Measurements from ENCODE around the gene ACTR5. TPM values are rescaled to one million over a fixed set of nuclear protein-coding genes. Genes with fewer than 3 reads are reported as not detected.
A peak's percentile ranks its signal among the peaks of the same experiment; 100 is the strongest.

The ACTR5 gene
- total RNA-seq, 1 experiment from 2014 or later: 22.0 TPM

GRCh38 chr20:38764567-38765318 is 16.5 kb downstream of the ACTR5 start (continued):
- TF ChIP-seq CTCF (IDR thresholded peaks at IDR 0.05 in 2 of 3, conservative IDR thresholded peaks at IDR 0.05 in 1 of 3; ENCODE audit: borderline replicate concordance in 1 of 3, insufficient read depth in 1 of 3, low read depth in 2 of 3, low read length in 2 of 3) (no peak), ZFX (IDR thresholded peaks at IDR 0.05) (no peak), POLR2AphosphoS5 (IDR thresholded peaks at IDR 0.05; ENCODE audit: low read depth, low read length) (peak; percentile 51; the same call in 1 of the 2 replicates)

- no peak overlapping the region for H3K4me3 ChIP-seq (replicated peaks in 1 of 2; ENCODE audit: low read depth in 1 of 2, low read length in 2 of 2)
- H2AFZ ChIP-seq (ENCODE audit: low read depth, low read length, poor library complexity, severe bottlenecking): no peak overlapping the region
- intact Hi-C loops (cut with micrococcal nuclease): no loop called here
- no peak for ATAC-seq
- no peaks in the 10 kb centered on the region for H3K27me3 ChIP-seq (ENCODE audit: insufficient read depth, low read length)
- H3K9me3 ChIP-seq (ENCODE audit: control insufficient read depth in 1 of 2, insufficient read depth in 1 of 2, low read depth in 1 of 2, low read length in 2 of 2): no peaks in the 10 kb centered on the region
- H3K9me2 ChIP-seq (ENCODE audit: insufficient read depth): no peaks in the 10 kb centered on the region
- ChIA-PET RAD21 (ENCODE audit: low non-redundant PET in 1 of 2, low total read pairs in 2 of 2, uncharacterized antibody in 2 of 2, unreplicated experiment in 2 of 2) (no interaction called here), POLR2A (no interaction called here), CTCF (interaction anchor here (0.9 kb wide), 1 partner anchor 10 kb away, joined by 3 read pairs; no protein-coding TSS in a partner anchor)
- DNase-seq (ENCODE audit: low read depth, low spot score): no peak
- no peaks in the 10 kb centered on the region for H4K20me1 ChIP-seq (ENCODE audit: insufficient read depth)
- TF ChIP-seq MAX (IDR thresholded peaks at IDR 0.05) (no peak), CEBPB (IDR thresholded peaks at IDR 0.05; ENCODE audit: low read depth) (no peak), SP1 (IDR thresholded peaks at IDR 0.05; ENCODE audit: low read depth) (no peak), ZFX (IDR thresholded peaks at IDR 0.05) (no peak), REST (IDR thresholded peaks at IDR 0.05; ENCODE audit: low read depth) (no peak), POLR2A (IDR thresholded peaks at IDR 0.05; ENCODE audit: borderline replicate concordance, extremely low read depth, insufficient read depth, insufficient read length) (no peak), CTCF (IDR thresholded peaks at IDR 0.05 in 2 of 3, conservative IDR thresholded peaks at IDR 0.05 in 1 of 3; ENCODE audit: borderline replicate concordance in 1 of 3, insufficient read depth in 1 of 3, low read depth in 2 of 3, low read length in 2 of 3) (no peak), SIN3A (IDR thresholded peaks at IDR 0.05; ENCODE audit: low read depth) (no peak), EZH2phosphoT487 (IDR thresholded peaks at IDR 0.05; ENCODE audit: borderline replicate concordance) (no peak), ZNF274 (IDR thresholded peaks at IDR 0.05; ENCODE audit: low read depth, low read length) (no peak)
- H3K79me2 ChIP-seq (ENCODE audit: insufficient read depth, low read length): no peaks in the 10 kb centered on the region
- H3K4me1 ChIP-seq (ENCODE audit: control insufficient read depth in 1 of 2, insufficient read depth in 2 of 2, low read length in 2 of 2): peaks cover 40 to 50% of the 10 kb centered on the region in 2 experiments
- no peak overlapping the region for H3K9ac ChIP-seq (ENCODE audit: low read length)
- H3K4me2 ChIP-seq (ENCODE audit: low read length): peak overlapping the region; percentile 78; the same call in 1 of the 2 replicates
- no TSS peak for BruUV-seq (replicated peaks)
- H3K27ac ChIP-seq (ENCODE audit: low read depth, low read length): peak overlapping the region; percentile 86; the same call in 1 of the 2 replicates
- peaks cover 38 to 39% of the 10 kb centered on the region in 2 experiments for H3K36me3 ChIP-seq (ENCODE audit: control insufficient read depth in 1 of 2, insufficient read depth in 2 of 2, low read length in 2 of 2)
Observed at GRCh38 chr20:38766071-38766470, 17.8 kb downstream of the ACTR5 start.

Data from HCT116 (cell line).